HepG2 (cell line): ENCODE results near the gene SLC4A9. TPM values are rescaled to one million over a fixed set of nuclear protein-coding genes. Genes with fewer than 3 reads are reported as not detected.
A peak's percentile ranks its signal among the peaks of the same experiment; 100 is the strongest.

Experiments
- CENPT ChIP-seq: sonication (generic); formaldehyde crosslinking; IDR thresholded peaks from 2 replicates; pipeline ENCODE4 v1.8.0; 2022; ENCODE audit warnings: low read depth, mild to moderate bottlenecking, moderate library complexity, missing genetic modification reagents
- ELF3 ChIP-seq: IDR thresholded peaks from 2 replicates; pipeline ENCODE4 v1.6.1; 2016; ENCODE audit warnings: missing genetic modification reagents, missing compliant biosample characterization
- KDM6A ChIP-seq: IDR thresholded peaks from 2 replicates; pipeline ENCODE4 v1.6.1; 2016; ENCODE audit warnings: low read depth
- MAZ ChIP-seq, 2 experiments: sonication (generic) in 1 of 2; formaldehyde crosslinking in 1 of 2; IDR thresholded peaks; 2 replicates each; pipeline versions ENCODE4 v1.5.0 to v1.6.1; 2012 to 2020; ENCODE audit warnings: low read depth in 2 of 2, mild to moderate bottlenecking in 2 of 2, borderline replicate concordance in 1 of 2, improper control_type of control experiment in 1 of 2, low read length in 1 of 2, missing genetic modification reagents in 1 of 2, moderate library complexity in 1 of 2
- MEF2D ChIP-seq: sonication (generic); formaldehyde crosslinking; IDR thresholded peaks from 2 replicates; pipeline ENCODE4 v1.5.1; 2020; ENCODE audit warnings: mild to moderate bottlenecking, missing genetic modification reagents
- NONO ChIP-seq, 2 experiments: fragments of 450-650 bp in 1 of 2; sonication (generic) in 1 of 2; formaldehyde crosslinking in 1 of 2; IDR thresholded peaks in 1 of 2; conservative IDR thresholded peaks in 1 of 2; 2 replicates each; pipeline versions ENCODE4 v1.6.1 to v1.8.0; 2017 to 2022; ENCODE audit warnings: mild to moderate bottlenecking in 1 of 2, missing genetic modification reagents in 1 of 2, moderate library complexity in 1 of 2
- POLR2AphosphoS5 ChIP-seq: IDR thresholded peaks from 2 replicates; pipeline ENCODE4 v1.6.1; 2012; ENCODE audit warnings: low read depth, low read length
- RARG ChIP-seq: sonication (generic); formaldehyde crosslinking; IDR thresholded peaks from 2 replicates; pipeline ENCODE4 v1.4.0; 2020; ENCODE audit warnings: low read depth, mild to moderate bottlenecking, missing genetic modification reagents
- RNF2 ChIP-seq: fragments of 450-650 bp; conservative IDR thresholded peaks from 2 replicates; pipeline ENCODE4 v1.6.1; 2016; ENCODE audit warnings: low read depth
- SKI ChIP-seq: fragments of 450-650 bp; IDR thresholded peaks from one replicate; pipeline ENCODE4 v1.6.1; 2018; ENCODE audit warnings: mild to moderate bottlenecking; ENCODE audit not compliant: partially characterized antibody
- SRSF4 ChIP-seq: fragments of 200-400 bp; formaldehyde crosslinking; IDR thresholded peaks from one replicate; pipeline ENCODE4 v1.6.1; 2018; ENCODE audit warnings: mild to moderate bottlenecking, low read depth, low read length, moderate library complexity; ENCODE audit not compliant: poor library complexity, severe bottlenecking
- ZBTB7B ChIP-seq: sonication (generic); formaldehyde crosslinking; IDR thresholded peaks from 2 replicates; pipeline ENCODE4 v1.4.0; 2020; ENCODE audit warnings: missing genetic modification reagents
- ZIK1 ChIP-seq: sonication (generic); formaldehyde crosslinking; IDR thresholded peaks from 2 replicates; pipeline ENCODE4 v1.5.0; 2020; ENCODE audit warnings: mild to moderate bottlenecking, low read depth, missing genetic modification reagents, borderline replicate concordance
- ZNF670 ChIP-seq: sonication (generic); formaldehyde crosslinking; IDR thresholded peaks from 2 replicates; pipeline ENCODE4 v1.8.0; 2022; ENCODE audit warnings: mild to moderate bottlenecking, missing genetic modification reagents, borderline replicate concordance
- ZSCAN25 ChIP-seq: sonication (generic); formaldehyde crosslinking; IDR thresholded peaks from 2 replicates; pipeline ENCODE4 v1.8.0; 2022; ENCODE audit warnings: mild to moderate bottlenecking, missing genetic modification reagents
- polyA plus RNA-seq, 8 experiments: library from polyadenylated mRNA; depleted of rRNA in 3 of 8; stranded (reverse) in 7 of 8; unstranded in 1 of 8; fragments of >200 nt; fragmentation: Illumina TruSeq in 4 of 8; extraction: Trizol in 4 of 8; gene quantifications; 2 replicates each; pipeline versions ENCODE4 v1.2.1 to v1.2.3, GENCODE V29; 2011 to 2016; ENCODE audit warnings: low read depth in 4 of 8, missing spikeins in 1 of 8, mixed read lengths in 1 of 8; ENCODE audit not compliant: insufficient read depth in 1 of 8
- total RNA-seq, 5 experiments: library from RNA; depleted of rRNA; stranded (reverse); fragments of >200 nt; fragmentation: Illumina TruSeq; extraction: Trizol; gene quantifications; 2 replicates each; pipeline ENCODE4 v1.2.3, GENCODE V29; 2016; ENCODE audit warnings: low read depth in 1 of 5
- TF ChIP-seq, protein P1 (sequence below): IDR thresholded peaks from 2 replicates; pipeline ENCODE4 v1.6.1; 2016; ENCODE audit warnings: mild to moderate bottlenecking
- TF ChIP-seq, protein P2 (sequence below), 2 experiments: sonication (generic) in 1 of 2; formaldehyde crosslinking in 1 of 2; IDR thresholded peaks; 2 replicates each; pipeline versions ENCODE4 v1.6.1 to v1.9.0; 2014 to 2022; ENCODE audit warnings: antibody characterized with exemption in 1 of 2, borderline replicate concordance in 1 of 2, inconsistent platforms in 1 of 2, low read depth in 1 of 2, missing genetic modification reagents in 1 of 2
- TF ChIP-seq, protein P3 (sequence below): IDR thresholded peaks from 2 replicates; pipeline ENCODE4 v1.6.1; 2016; ENCODE audit warnings: missing compliant biosample characterization, missing genetic modification reagents, borderline replicate concordance

Gene SLC4A9
- total and polyA plus RNA-seq, 2 of the 13 experiments (the other 11 are each of a cell fraction or from before 2014, with no cell fraction given) = not detected

DNA sequence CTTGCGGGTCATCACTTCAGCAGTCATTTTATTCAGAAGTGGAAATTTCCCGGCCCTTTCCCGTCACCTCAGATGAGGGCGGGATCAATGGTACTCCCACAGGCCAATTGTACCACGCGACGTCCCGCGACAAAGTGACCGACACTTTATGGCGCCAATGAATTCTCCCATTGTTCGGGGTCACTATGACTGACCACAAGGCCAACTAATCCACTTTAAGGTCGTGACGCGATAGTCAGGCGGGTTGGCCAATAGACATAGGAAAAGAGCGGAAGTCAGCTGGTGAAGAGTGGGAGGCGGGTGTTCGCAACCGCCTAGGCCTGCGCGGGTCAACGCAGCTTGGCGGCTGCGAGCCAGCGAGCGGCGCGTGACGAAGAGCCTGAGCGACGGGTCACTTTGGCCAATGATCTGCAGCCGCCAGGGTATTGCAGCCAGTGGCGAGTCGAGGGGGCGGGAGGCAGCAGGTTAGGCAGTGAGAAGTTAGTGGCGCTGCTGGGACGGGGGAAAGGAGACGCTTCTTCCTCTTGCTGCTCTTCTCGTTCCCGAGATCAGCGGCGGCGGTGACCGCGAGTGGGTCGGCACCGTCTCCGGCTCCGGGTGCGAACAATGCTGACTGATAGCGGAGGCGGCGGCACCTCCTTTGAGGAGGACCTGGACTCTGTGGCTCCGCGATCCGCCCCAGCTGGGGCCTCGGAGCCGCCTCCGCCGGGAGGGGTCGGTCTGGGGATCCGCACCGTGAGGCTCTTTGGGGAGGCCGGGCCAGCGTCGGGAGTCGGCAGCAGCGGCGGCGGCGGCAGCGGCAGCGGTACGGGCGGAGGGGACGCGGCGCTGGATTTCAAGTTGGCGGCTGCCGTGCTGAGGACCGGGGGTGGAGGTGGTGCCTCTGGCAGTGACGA lies 41.6 kb downstream of the SLC4A9 start, which contains the start of gene ANKHD1 (continued):
- TF ChIP-seq NONO (IDR thresholded peaks at IDR 0.05) (no peak), NONO (CRISPR knock-in tag; conservative IDR thresholded peaks at IDR 0.05) (peak; percentile 54; the same call in 1 of the 2 replicates), MAZ (IDR thresholded peaks at IDR 0.05; ENCODE audit: borderline replicate concordance, low read depth, low read length) (no peak; the same call in 1 of the 2 replicates), MAZ (CRISPR knock-in tag; IDR thresholded peaks at IDR 0.05; ENCODE audit: low read depth) (no peak; the same call in 1 of the 2 replicates), SRSF4 (no peak), CENPT (CRISPR knock-in tag) (0 out of 2 replicates have a peak, but pooled peaks have one; percentile 79), SKI (peak; percentile 41), ZSCAN25 (CRISPR knock-in tag) (no peak), ZNF670 (CRISPR knock-in tag) (0 out of 2 replicates have a peak, but pooled peaks have one; percentile 15), ZBTB7B (CRISPR knock-in tag) (no peak), MEF2D (CRISPR knock-in tag) (no peak), RARG (0 out of 2 replicates have a peak, but pooled peaks have one; percentile 59), ELF3 (CRISPR knock-in tag) (peak; percentile 71), ZIK1 (CRISPR knock-in tag) (0 out of 2 replicates have a peak, but pooled peaks have one; percentile 24), POLR2AphosphoS5 (peak; percentile 88), RNF2 (no peak), KDM6A (CRISPR knock-in tag) (peak; percentile 3; the same call in 1 of the 2 replicates)
- TF ChIP-seq, protein P1, sequence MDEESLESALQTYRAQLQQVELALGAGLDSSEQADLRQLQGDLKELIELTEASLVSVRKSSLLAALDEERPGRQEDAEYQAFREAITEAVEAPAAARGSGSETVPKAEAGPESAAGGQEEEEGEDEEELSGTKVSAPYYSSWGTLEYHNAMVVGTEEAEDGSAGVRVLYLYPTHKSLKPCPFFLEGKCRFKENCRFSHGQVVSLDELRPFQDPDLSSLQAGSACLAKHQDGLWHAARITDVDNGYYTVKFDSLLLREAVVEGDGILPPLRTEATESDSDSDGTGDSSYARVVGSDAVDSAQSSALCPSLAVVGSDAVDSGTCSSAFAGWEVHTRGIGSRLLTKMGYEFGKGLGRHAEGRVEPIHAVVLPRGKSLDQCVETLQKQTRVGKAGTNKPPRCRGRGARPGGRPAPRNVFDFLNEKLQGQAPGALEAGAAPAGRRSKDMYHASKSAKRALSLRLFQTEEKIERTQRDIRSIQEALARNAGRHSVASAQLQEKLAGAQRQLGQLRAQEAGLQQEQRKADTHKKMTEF = peak; percentile 44; the same call in 1 of the 2 replicates
- TF ChIP-seq, protein P2, sequence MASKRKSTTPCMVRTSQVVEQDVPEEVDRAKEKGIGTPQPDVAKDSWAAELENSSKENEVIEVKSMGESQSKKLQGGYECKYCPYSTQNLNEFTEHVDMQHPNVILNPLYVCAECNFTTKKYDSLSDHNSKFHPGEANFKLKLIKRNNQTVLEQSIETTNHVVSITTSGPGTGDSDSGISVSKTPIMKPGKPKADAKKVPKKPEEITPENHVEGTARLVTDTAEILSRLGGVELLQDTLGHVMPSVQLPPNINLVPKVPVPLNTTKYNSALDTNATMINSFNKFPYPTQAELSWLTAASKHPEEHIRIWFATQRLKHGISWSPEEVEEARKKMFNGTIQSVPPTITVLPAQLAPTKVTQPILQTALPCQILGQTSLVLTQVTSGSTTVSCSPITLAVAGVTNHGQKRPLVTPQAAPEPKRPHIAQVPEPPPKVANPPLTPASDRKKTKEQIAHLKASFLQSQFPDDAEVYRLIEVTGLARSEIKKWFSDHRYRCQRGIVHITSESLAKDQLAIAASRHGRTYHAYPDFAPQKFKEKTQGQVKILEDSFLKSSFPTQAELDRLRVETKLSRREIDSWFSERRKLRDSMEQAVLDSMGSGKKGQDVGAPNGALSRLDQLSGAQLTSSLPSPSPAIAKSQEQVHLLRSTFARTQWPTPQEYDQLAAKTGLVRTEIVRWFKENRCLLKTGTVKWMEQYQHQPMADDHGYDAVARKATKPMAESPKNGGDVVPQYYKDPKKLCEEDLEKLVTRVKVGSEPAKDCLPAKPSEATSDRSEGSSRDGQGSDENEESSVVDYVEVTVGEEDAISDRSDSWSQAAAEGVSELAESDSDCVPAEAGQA (IDR thresholded peaks at IDR 0.05; ENCODE audit: low read depth) = peak; percentile 85
- TF ChIP-seq, protein P2 (CRISPR knock-in tag; IDR thresholded peaks at IDR 0.05; ENCODE audit: borderline replicate concordance) = 0 out of 2 replicates have a peak, but pooled peaks have one; percentile 25
- TF ChIP-seq, protein P3, sequence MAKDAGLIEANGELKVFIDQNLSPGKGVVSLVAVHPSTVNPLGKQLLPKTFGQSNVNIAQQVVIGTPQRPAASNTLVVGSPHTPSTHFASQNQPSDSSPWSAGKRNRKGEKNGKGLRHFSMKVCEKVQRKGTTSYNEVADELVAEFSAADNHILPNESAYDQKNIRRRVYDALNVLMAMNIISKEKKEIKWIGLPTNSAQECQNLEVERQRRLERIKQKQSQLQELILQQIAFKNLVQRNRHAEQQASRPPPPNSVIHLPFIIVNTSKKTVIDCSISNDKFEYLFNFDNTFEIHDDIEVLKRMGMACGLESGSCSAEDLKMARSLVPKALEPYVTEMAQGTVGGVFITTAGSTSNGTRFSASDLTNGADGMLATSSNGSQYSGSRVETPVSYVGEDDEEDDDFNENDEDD (CRISPR knock-in tag) = peak; percentile 48; the same call in 1 of the 2 replicates
